Fibroblast of lung (primary cell): ENCODE results near the gene SUPT3H. TPM values are rescaled to one million over a fixed set of nuclear protein-coding genes. Genes with fewer than 3 reads are reported as not detected.

Experiments used
- DNase-seq, 2 donors: peaks; one replicate each; pipeline versions ENCODE4 v3.0.0 to v3.0.0-alpha.2; 2010; ENCODE audit warnings: low read depth in 2 of 2
- H2AFZ ChIP-seq: 2 replicates; pipeline ENCODE4 v1.5.1; 2012; ENCODE audit warnings: low read length, control low read depth, inconsistent platforms
- H3K27ac ChIP-seq: 2 replicates; pipeline ENCODE4 v1.5.1; 2011; ENCODE audit warnings: low read length, control low read depth; ENCODE audit not compliant: insufficient read depth
- H3K27me3 ChIP-seq: 2 replicates; pipeline ENCODE4 v1.5.1; 2011; ENCODE audit warnings: mild to moderate bottlenecking, low read length; ENCODE audit not compliant: control insufficient read depth, insufficient read depth
- H3K36me3 ChIP-seq: 2 replicates; pipeline ENCODE4 v1.5.1; 2011; ENCODE audit warnings: low read length; ENCODE audit not compliant: control insufficient read depth, insufficient read depth
- H3K4me1 ChIP-seq: 2 replicates; pipeline ENCODE4 v1.5.1; 2011; ENCODE audit warnings: low read length; ENCODE audit not compliant: control insufficient read depth, insufficient read depth; ENCODE audit errors: extremely low read depth
- H3K4me2 ChIP-seq: 2 replicates; pipeline ENCODE4 v1.5.1; 2011; ENCODE audit warnings: low read length, control low read depth; ENCODE audit not compliant: insufficient read depth; ENCODE audit errors: extremely low read depth
- H3K4me3 ChIP-seq, 4 experiments: fragments of 200-600 bp in 1 of 4; sonication (generic) in 1 of 4; replicated peaks in 1 of 4; 2 replicates each; pipeline ENCODE4 v1.5.1; 2011 to 2016; ENCODE audit warnings: low read length in 4 of 4, low read depth in 3 of 4, mild to moderate bottlenecking in 3 of 4, control low read depth in 2 of 4, inconsistent platforms in 1 of 4, mixed read lengths in 1 of 4; ENCODE audit not compliant: insufficient read depth in 1 of 4; ENCODE audit errors: control extremely low read depth in 1 of 4
- H3K79me2 ChIP-seq: 2 replicates; pipeline ENCODE4 v1.5.1; 2012; ENCODE audit warnings: mild to moderate bottlenecking, low read length, inconsistent platforms; ENCODE audit not compliant: control insufficient read depth, insufficient read depth
- H3K9ac ChIP-seq: 2 replicates; pipeline ENCODE4 v1.5.1; 2011; ENCODE audit warnings: mild to moderate bottlenecking, low read length, control low read depth; ENCODE audit not compliant: insufficient read depth
- H3K9me3 ChIP-seq: 2 replicates; pipeline ENCODE4 v1.5.1; 2012; ENCODE audit warnings: low read depth, low read length; ENCODE audit not compliant: control insufficient read depth, insufficient read depth
- H4K20me1 ChIP-seq: 2 replicates; pipeline ENCODE4 v1.5.1; 2011; ENCODE audit warnings: low read length; ENCODE audit not compliant: control insufficient read depth, insufficient read depth; ENCODE audit errors: extremely low read depth
- EZH2 ChIP-seq: IDR thresholded peaks from 2 replicates; pipeline ENCODE4 v1.5.1; 2012; ENCODE audit warnings: low read length, control low read depth, mild to moderate bottlenecking; ENCODE audit errors: missing control alignments
- polyA plus RNA-seq, 2 donors: library from polyadenylated mRNA; depleted of rRNA in 1 of 2; stranded (reverse) in 1 of 2; unstranded in 1 of 2; fragments of >200 nt; gene quantifications; 2 replicates each; pipeline ENCODE4 v1.2.1, GENCODE V29; 2011 to 2012; ENCODE audit warnings: missing spikeins in 1 of 2
- total RNA-seq: library from RNA; depleted of rRNA; stranded (reverse); fragments of >200 nt; gene quantifications from 2 replicates; pipeline ENCODE4 v1.2.1, GENCODE V29; 2014
- TF ChIP-seq, protein P1 (sequence below), 2 donors: IDR thresholded peaks in 1 of 2; conservative IDR thresholded peaks in 1 of 2; 1 replicate in 1 of 2; 2 replicates in 1 of 2; pipeline ENCODE4 v1.5.1; 2011 to 2012; ENCODE audit warnings: low read length in 2 of 2, control low read depth in 1 of 2, inconsistent platforms in 1 of 2, low read depth in 1 of 2, mild to moderate bottlenecking in 1 of 2

Gene SUPT3H
- total and polyA plus RNA-seq, 2 donors (not counting 1 experiment from before 2014, with no cell fraction given): 8.3 to 8.5 TPM

DNA sequence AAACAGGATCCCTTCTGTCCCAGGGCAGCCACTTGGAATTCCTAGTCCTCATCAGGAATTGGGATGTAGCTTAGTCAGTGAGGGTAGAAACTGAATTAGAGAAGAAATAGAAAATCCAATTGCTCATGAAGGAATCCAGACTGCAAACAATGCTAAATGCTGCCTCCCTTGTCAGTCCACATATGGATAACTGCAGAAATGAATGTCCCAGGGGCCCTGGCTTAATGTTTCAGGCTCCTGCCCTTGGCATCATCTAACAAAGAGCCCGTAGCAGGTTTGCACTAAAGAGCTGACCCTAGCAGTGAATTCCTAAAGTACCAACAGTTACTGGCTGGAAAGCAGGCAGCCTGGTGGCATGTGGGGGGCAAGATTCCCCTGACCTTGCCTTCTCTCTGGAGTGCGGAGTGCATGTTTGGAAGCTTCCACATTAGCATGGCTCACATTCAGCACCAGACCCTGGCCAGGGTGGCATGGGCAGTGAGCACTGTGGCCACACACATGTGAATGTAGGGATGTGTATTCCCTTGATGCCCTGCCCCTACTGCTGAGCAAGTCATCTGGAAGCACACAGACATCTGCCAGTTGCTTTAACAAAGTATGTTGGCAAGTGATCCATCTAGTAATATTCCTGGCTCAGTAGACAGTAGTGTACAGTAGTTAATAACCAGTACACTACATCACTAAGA is 595.7 kb downstream of the SUPT3H start:
- TF ChIP-seq, protein P1, sequence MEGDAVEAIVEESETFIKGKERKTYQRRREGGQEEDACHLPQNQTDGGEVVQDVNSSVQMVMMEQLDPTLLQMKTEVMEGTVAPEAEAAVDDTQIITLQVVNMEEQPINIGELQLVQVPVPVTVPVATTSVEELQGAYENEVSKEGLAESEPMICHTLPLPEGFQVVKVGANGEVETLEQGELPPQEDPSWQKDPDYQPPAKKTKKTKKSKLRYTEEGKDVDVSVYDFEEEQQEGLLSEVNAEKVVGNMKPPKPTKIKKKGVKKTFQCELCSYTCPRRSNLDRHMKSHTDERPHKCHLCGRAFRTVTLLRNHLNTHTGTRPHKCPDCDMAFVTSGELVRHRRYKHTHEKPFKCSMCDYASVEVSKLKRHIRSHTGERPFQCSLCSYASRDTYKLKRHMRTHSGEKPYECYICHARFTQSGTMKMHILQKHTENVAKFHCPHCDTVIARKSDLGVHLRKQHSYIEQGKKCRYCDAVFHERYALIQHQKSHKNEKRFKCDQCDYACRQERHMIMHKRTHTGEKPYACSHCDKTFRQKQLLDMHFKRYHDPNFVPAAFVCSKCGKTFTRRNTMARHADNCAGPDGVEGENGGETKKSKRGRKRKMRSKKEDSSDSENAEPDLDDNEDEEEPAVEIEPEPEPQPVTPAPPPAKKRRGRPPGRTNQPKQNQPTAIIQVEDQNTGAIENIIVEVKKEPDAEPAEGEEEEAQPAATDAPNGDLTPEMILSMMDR (conservative IDR thresholded peaks at IDR 0.05 in 1 of 2, IDR thresholded peaks at IDR 0.05 in 1 of 2; ENCODE audit: low read depth in 1 of 2, low read length in 2 of 2): no peak
- H3K4me1 ChIP-seq: no peaks in the 10 kb centered on the region
- H3K9ac ChIP-seq: no peak overlapping the region
- no peaks in the 10 kb centered on the region for H3K9me3 ChIP-seq
- H3K4me2 ChIP-seq: no peak overlapping the region
- H3K27ac ChIP-seq: no peak overlapping the region
- DNase-seq: no peak
- H4K20me1 ChIP-seq: no peaks in the 10 kb centered on the region
- no peaks in the 10 kb centered on the region for H3K79me2 ChIP-seq
- no peaks in the 10 kb centered on the region for H3K27me3 ChIP-seq
- H3K4me3 ChIP-seq: no peak overlapping the region
- H3K36me3 ChIP-seq: no peaks in the 10 kb centered on the region
- H2AFZ ChIP-seq: no peak overlapping the region

DNA sequence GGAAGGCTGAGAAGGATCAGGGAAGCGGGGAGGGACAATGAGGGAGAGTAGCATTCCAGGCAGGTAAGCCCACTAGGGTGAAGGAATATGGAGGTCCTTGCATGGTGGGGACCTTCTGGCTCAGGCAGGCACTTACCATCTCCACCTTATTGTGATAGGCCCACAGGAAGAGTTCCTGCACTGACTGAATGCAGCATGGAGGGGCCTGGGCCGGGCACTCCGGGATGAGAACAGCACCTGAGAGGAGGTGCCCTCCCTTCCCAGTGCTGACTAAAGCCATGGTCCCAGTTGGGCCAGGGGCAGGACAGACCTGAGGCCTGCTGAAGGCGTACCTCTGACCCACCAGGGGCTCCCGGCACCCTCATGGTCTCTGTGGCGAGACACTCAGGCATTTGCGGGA is 597.6 kb downstream of the SUPT3H start:
- H3K9ac ChIP-seq: no peak overlapping the region
- no peak for TF ChIP-seq EZH2
- TF ChIP-seq, protein P1 (conservative IDR thresholded peaks at IDR 0.05 in 1 of 2, IDR thresholded peaks at IDR 0.05 in 1 of 2; ENCODE audit: low read depth in 1 of 2, low read length in 2 of 2): no peak
- H3K27ac ChIP-seq: no peak overlapping the region
- DNase-seq: no peak
- no peaks in the 10 kb centered on the region for H4K20me1 ChIP-seq
- peaks cover 4% of the 10 kb centered on the region for H3K27me3 ChIP-seq
- H3K79me2 ChIP-seq: no peaks in the 10 kb centered on the region
- H3K9me3 ChIP-seq: no peaks in the 10 kb centered on the region
- no peak overlapping the region for H3K4me3 ChIP-seq
- H3K36me3 ChIP-seq: no peaks in the 10 kb centered on the region
- H2AFZ ChIP-seq: no peak overlapping the region
- no peak overlapping the region for H3K4me2 ChIP-seq
- H3K4me1 ChIP-seq: no peaks in the 10 kb centered on the region

- Histone ChIP-seq H3K27ac (no peak overlapping the region), H3K4me2 (no peak overlapping the region), H3K4me3 (no peak overlapping the region), H2AFZ (no peak overlapping the region), H3K9ac (no peak overlapping the region), H3K9me3 (no peaks in the 10 kb centered on the region), H4K20me1 (no peaks in the 10 kb centered on the region), H3K36me3 (no peaks in the 10 kb centered on the region), H3K4me1 (no peaks in the 10 kb centered on the region), H3K27me3 (peaks cover 7% of the 10 kb centered on the region), H3K79me2 (no peaks in the 10 kb centered on the region)
- TF ChIP-seq EZH2: no peak
- TF ChIP-seq, protein P1 (conservative IDR thresholded peaks at IDR 0.05 in 1 of 2, IDR thresholded peaks at IDR 0.05 in 1 of 2; ENCODE audit: low read depth in 1 of 2, low read length in 2 of 2): no peak
- no peak for DNase-seq
Observed at GRCh38 chr6:44779130-44779826, 598.5 kb downstream of the SUPT3H start.

Other genes starting within 250 kb of the SUPT3H start
- 2.1 and 4.5 TPM in 2 replicates for gene RUNX2, start 49.6 kb downstream of the SUPT3H start, total RNA-seq
- 2.5 and 4.0 TPM in 2 replicates for gene RUNX2, start 49.6 kb downstream of the SUPT3H start, polyA plus RNA-seq